HL-60/S4 treated with retinoic acid at 250 ng/mL for 4 days and 3 days (cell line): ENCODE data around the gene LOXL4.

Source experiments
- in situ Hi-C: fragments of 300-500 bp; cut with MboI; formaldehyde crosslinking; loops from 2 replicates; pipeline ENCODE4 v1.7.0; 2022; ENCODE audit warnings: low sequenced_read_pairs

Gene LOXL4

GRCh38 chr10:98267894-98268693, at the start of gene LOXL4:
Gene LOXL4, minus strand, starts transcription at chr10:98268194. Its CDS starts 5,175 bp downstream, at chr10:98263019.
- in situ Hi-C loops, result no loop called here

DNA sequence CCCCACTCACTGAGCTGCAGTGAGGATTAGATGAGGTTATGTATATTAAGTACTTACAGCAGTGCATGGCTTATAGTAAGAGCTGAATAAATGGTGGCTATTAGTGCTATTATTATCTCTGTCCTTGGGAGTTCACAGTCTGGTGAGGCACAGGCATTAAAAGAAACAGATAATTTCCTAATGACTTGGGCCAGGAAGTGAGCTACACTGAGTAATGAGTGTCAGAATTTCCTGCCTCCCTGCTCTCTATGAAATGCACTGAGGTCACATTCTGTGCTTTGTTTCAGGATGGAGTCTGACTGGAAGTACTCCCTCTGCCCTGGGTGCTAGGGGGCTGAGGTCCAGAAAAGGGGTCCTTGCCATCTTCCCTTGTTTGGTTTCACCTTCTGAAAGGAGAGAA, 48.7 kb upstream of the LOXL4 start:
- in situ Hi-C loops, result no loop called here

DNA sequence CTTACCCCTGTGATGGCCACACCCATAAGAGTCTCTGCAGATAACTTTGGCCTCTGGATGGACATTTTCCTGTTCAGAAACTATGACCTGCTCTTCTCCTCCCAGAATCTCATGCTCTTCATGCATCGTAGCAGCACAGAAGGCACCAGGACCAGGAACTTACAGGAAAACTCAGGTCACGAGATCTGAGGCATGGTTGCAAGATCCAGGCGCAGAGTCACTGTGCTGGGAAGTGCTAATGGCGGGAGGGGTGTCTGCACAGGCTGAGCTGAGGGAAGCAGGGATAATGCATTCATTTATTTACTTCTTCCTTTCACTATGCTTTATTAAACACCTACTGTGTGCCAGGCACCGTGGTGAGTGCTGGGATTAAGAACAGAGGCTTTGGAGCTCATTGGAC, 48.2 kb upstream of the LOXL4 start:
- in situ Hi-C loops, result no loop called here

GRCh38 chr10:98314532-98315284, 46.7 kb upstream of the LOXL4 start:
- in situ Hi-C loops, result no loop called here

DNA sequence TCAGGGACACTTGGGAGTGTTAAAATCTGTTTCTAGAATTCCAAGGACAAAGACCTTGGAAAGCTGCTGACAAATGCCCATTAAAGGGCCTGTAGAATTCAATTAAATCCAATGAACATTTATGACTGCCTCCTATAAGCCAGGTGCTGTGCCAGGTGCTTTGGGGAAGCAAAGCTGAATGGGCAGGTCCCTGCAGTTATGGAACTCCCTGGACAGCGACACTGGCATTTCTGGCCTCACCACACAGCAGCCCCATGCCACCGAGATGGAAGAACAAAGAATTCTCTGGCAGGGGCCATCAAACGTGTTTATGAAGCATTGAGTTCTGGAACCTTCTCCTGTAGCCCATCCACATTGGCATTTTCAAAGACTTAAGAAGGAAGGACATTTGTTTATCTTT, 45.6 kb upstream of the LOXL4 start:
- in situ Hi-C loops, result no loop called here

DNA sequence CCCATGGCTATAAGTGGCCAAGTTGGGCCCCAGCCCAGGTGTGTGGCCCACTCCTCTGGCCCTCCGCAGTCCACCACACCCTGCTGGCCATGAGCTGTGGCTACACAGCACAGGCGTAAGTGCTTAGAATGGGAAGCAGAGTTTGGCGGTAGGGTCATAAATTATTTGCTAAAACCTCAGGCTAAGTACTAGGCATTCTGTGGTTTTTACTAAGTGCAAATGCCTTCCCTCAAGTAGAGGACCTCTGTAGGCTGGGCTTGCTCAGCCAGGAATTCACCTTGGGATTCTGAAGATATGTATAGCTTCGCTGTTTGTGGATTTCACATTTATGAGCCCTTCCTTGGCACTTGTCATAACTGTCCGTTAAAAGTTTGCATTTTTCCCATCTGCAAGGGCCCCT, 44.8 kb upstream of the LOXL4 start:
- in situ Hi-C loops, result no loop called here

- in situ Hi-C loops, result no loop called here
These were observed 44.4 kb upstream of the LOXL4 start for GRCh38 chr10:98312349-98312748.

GRCh38 chr10:98310701-98311100, 42.7 kb upstream of the LOXL4 start:
- in situ Hi-C loops, result no loop called here

GRCh38 chr10:98309366-98310355, 41.7 kb upstream of the LOXL4 start:
- in situ Hi-C loops, result no loop called here

GRCh38 chr10:98308669-98309365, 40.8 kb upstream of the LOXL4 start:
- in situ Hi-C loops, result no loop called here

DNA sequence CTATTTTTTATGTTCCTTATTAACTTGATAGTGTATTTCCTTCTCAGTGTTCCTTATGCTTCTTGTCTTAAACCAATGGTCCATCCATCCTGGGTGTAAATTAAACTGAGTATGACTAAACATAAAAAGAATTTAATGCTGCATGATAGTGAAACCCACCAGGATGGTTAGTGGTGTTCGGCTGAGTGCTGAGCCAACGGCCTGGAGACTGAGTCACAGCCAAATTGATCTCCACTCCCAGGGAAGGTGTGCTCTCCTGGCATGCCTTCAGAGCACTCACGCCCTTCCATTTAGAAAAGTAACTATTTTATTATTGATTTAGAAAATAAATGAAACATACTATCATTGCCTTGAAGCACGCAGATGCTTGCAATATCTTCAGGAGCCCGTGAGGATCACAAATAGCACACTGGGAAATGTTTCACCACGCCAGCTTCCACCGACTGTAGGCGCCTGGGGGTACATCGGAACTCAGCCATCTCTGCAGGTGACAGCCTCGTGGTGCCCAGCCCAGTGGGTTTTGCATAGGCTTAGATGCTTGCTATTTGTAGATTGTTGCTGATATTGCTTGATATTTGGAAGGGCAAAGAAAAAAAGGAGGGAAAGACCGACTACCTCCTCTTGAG, 40.0 kb upstream of the LOXL4 start:
- in situ Hi-C loops, result no loop called here

GRCh38 chr10:98306501-98306900, 38.5 kb upstream of the LOXL4 start:
- in situ Hi-C loops, result no loop called here

DNA sequence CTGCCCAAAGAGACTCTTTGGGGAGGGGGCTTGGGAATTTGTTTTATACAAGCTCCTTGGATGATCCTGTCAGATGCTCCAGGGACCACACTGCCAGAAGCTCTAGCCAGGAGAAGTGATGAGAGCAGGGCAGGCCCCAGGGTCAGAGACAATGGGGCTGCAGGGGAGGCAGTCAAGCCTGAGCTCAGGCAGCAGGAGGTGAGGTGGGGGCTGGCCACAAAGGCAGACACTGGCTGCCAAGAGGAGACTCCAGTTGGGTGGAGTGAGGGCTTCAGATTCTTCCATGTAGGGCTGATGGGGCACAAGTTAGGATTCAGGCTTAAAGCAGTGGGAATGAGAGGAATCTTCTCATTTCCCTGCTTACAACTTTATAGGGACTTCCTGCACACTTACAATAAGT, 35.6 kb upstream of the LOXL4 start:
- in situ Hi-C loops, result no loop called here

- in situ Hi-C loops, result no loop called here
These were observed 34.9 kb upstream of the LOXL4 start for GRCh38 chr10:98302741-98303365.

- in situ Hi-C loops, result no loop called here
These were observed 33.8 kb upstream of the LOXL4 start for GRCh38 chr10:98301664-98302319.

DNA sequence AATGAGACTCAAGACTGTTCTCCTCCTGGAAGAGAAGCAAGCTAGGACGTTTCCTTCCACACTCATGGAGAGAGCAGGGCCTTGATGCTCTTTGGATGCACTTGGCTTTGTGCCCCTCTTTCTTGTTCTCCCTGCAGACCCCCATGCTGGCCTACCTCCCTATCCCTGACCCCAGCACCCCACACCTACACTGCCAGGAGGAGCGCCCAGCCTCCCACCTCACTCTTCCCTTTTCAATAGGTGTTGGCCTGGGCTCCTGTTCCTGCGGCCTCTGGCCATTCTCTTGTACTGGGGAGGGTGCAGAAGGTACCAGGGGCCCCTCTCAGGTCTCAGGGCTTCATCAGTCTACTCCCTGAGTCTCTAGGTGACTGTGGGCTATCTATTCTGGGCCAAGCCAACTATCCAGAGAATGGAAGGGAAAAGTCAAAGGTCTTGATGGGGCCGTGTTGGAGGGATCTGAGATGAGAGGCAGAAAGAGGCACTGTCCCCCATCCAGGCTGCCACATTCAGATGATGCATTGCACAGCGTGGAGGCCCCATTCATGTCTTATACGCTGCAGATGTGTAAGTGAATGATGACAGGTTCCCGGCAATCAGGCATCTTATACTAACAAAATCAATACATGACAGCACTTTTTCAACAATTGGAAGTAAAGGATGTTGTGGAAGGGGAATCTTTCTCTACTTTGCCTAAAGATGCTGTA, 32.7 kb upstream of the LOXL4 start:
- in situ Hi-C loops, result no loop called here

DNA sequence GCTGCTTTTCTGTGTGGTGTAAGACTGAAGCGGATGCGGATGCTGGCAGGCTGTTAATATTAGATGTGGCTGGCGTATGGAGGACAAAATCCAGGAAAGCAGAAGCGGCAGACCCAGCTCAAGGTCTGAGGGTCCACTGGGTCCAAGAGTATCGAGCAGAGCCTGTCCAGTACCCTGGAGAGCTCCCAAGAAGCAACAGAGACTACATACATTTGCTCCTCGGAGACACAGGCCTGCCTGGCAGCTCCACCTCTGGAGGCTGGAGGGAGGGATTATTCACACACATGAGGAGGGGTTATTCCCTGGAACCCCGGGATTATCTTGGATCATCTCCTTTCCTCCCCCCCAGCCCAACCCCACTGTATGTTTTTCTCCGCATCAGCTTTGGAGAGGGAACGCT, 31.3 kb upstream of the LOXL4 start:
- in situ Hi-C loops, result no loop called here

DNA sequence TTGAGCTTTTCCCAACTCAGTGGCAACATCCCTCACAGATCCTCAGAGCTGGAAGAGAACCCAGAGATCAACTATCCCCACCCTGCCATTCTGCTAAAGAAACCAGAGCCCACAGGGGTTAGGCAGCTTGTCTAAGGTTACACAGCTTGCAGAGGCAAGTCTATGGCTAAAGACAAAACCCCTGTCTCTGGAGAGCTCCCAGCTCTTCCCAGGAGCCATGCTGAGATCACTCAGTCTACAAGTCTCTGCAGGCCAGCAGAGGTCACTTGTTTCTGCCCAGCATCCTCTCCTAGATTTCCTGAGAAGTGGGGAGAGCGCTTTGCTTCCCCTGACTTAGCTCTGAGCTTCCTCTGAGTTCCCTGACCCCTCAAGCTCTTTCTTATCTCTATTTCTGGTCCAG, 28.5 kb upstream of the LOXL4 start:
- in situ Hi-C loops, result no loop called here
